NCI-H2107 treated with DMSO at 0.1 percent for 48 hours (cell line): ENCODE data around the gene TSPAN4.

ENCODE experiments used
- DNase-seq: peaks from one replicate; lab custom pipeline; 2025; ENCODE audit not compliant: unreplicated experiment; lab: John Stamatoyannopoulos, UW

TSPAN4 gene

DNA sequence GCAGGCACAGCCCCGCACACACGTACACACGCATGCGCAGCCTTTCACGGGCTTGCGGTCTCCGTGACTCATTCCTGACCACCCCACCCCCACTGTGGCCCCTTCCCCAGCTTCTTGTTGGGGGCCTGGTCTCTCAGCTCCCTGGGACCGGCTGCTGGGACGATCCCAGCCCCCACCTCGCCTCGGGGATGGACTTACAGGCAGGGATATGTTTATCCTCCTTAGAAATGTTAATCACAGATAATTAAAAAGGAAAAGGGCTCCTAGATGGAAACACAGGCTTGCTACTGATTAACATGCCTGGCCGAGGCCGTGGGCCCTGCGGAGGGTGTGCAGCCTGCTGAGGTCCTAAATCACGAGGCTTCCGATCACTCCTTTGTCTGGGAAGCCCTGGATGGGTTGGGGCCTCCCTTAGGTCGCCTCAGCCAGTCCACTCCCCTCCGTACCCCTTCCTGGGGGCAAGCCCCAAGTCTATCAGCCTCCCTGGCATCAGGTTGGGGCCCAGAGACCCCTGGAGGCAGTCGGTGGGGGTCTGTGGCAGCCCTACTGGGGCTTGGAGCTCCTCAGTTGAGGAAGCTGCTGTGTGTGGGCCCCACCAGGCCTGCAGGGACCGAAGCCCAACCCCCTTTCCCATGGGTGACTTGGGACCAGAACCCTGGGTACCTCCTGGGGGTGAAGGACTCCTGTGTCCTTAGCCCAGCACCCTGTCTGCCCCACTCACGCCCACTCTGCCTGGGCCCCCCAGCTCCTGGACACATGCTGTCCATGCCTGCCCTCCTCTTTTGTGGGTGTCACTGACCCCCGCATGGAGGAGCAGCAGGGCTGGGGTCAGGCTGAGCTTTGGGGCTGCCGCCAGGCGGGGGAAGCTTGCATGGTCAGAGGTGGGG is 20.6 kb downstream of the TSPAN4 start:
- DNase-seq = no peak

- no peak for DNase-seq
Measured at GRCh38 chr11:863910-864827, 21.5 kb downstream of the TSPAN4 start.

DNA sequence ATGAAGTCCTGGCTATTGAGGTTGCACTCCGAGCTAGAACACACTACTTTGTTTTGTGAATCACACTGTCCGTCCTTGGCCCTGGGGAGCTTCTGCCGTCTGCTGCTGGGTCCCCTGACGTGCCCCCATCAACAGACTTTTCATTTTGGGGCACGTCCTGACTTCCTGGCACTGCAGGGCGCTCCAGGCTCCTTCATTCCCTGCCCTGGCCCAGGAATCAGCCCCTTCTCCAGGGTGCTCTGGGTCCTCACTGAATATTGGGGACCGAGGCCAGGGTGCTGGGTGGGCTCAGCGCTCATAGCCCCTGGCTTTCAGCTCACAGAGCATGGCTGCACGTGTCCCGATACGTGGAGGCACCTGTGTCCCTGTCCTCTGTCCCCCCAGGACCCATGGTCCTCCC is 22.2 kb downstream of the TSPAN4 start:
- DNase-seq = no peak

- DNase-seq = no peak
Measured at GRCh38 chr11:865462-866430, 23.1 kb downstream of the TSPAN4 start.

DNA sequence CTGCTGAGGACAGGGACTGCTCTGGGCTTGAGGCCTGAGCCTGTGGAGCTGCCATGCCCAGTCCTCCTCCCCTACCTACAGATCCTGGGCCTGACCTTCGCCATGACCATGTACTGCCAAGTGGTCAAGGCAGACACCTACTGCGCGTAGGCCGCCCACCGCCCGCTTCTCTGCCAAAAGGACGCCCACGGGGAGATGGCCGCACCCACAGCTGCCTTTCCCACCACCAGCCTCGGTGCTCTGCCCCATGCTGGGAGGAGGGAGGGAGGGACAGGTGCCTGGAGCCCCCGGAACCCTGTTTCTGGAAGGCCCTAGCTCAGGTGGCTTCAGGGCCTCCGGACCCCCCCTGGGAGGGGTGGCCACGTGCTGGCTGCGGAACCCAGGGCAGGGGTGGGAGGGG is 23.8 kb downstream of the TSPAN4 start:
- DNase-seq = no peak

GRCh38 chr11:867856-868358 is 25.3 kb downstream of the TSPAN4 start:
- no peak for DNase-seq

GRCh38 chr11:868394-868793 is 25.7 kb downstream of the TSPAN4 start:
- DNase-seq = no peak

DNA sequence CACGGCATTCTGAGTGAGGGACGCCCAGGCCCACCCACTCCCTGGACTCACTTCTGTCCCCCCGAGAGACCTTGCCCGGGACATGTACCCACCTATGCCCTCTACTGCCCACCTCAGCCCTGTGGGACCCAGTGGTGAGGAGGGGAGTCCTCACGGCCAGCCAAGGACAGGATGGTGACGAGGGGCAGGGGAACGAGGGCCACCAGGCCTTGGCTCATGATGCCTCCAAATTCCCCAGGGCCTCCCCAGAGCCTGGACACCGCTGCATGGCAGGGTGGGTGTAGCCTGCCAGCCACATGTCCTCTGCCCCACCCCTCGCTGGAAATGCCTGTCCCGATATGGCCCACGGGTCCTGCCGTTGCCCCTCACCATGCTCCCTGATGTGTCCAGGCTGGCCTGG is 26.1 kb downstream of the TSPAN4 start:
- no peak for DNase-seq

DNA sequence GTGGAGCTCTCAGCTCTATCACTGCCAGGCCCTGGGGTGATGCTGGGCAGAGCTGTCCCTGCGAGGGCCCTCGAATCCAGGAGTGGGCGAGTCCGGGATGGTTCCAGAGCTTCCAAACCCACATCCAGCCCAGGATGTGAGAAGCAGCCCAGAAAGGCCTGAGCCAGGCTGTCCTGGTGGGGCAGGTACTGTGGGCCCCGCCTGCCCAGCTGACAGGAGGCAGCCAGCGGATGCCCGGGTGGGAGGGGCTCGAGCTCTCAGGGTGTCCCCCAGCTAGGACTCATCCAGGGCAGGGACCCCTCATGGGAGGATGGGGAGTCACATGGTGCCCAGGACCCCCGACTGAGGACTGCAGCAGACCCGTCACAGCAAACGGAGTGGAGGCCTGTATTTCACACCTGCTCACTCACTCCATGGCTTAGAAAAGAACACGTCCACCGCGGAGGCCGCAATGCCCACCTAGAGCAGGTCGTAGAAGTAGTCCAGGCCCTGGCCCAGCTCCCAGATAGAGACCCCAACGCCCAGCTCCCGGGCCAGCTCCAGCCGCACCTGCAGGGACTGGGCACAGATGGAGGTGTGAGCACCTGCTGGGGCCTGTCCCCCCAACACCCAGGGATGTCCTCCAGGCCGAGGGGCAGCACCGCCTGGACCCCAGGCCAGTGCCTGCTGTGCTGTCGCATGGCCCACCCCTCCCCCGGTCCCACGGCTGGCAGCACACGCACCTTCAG is 26.9 kb downstream of the TSPAN4 start:
- no peak for DNase-seq

DNA sequence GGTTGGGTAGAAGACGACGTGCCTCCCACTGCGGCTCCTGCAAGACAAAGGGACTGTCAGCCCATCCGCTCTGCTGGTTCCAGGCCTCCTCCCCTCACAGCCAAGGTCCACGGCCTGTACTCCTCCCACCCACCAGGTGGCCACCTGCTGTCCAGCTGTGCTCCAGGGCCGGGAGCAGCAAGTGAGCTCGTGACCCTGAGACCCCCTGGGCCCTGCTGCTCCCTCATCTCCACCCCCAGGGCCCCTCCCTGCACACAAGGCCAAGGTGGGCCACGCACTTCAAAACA is 27.4 kb downstream of the TSPAN4 start:
- no peak for DNase-seq

- DNase-seq = no peak
Measured at GRCh38 chr11:870418-870817, 27.8 kb downstream of the TSPAN4 start.

DNA sequence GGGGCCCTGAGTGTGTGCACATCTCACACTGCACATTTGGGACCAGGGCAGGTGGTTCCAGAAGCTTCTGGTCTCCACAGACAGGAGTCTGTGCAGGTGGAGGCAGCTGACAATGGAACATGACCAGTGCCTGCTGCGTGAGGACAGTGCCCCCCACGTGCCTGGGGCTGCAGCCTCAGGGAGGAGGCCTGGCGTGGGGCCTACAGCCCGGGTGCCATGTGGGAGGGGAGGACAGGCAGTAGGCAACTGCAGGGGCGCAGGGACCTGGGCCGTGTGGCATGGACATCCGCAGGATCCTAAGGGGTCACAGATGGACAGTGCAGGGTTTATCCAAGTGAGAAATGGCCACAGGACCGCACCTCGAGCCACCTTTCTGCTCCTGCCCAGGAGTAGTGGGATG is 28.8 kb downstream of the TSPAN4 start:
- no peak for DNase-seq

DNA sequence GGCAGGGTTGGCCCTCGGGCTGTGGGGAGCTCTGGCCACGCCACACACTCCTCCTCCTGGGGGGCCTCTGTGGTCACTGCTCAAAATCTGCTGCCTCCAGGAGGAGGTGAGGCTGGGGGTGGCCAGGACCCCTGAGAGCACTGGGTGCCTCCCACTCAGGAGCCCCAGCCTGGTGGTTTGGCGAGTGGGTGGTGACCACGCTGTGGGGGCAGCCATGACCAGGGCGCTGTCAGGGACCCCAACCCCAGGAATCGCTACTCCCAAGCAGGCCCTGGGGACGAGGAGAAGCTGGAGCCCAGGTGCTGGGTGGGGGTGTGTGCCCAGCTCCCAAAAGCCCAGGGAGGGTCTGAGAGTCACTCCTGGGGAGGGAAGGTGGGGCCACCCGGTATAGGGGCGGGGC is 30.1 kb downstream of the TSPAN4 start:
- DNase-seq = no peak

- DNase-seq = no peak
Measured at GRCh38 chr11:873706-874105, 31.1 kb downstream of the TSPAN4 start.

- no peak for DNase-seq
Measured at GRCh38 chr11:875203-875602, 32.6 kb downstream of the TSPAN4 start.

DNA sequence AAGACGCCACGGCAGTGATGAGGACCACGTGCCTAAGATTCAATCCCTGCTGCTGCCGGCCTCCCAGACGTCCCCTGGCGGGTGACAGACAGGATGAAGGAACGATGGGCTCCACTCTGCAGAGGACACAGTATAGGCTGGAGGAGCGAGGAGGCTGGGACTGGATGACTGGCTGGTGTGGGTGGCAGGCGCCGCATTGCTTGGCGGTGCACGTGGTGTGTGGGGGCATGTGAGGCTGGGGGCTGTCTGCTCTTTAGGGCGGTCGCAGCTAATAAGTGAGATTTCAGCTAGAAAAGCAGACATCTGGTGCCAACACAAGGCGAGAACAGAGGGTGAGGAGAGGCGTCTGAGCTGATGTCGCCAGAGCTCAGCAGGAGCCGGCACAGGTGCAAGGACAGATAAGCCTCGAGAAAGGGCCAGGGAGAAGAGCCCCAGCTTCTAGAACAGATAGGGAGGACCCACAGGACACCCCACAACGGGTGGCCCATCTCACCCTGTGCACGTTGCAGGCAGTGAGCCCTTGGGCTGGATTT is 33.2 kb downstream of the TSPAN4 start:
- no peak for DNase-seq

- no peak for DNase-seq
Measured at GRCh38 chr11:876545-876944, 33.9 kb downstream of the TSPAN4 start.

- no peak for DNase-seq
Measured at GRCh38 chr11:877565-877964, 34.9 kb downstream of the TSPAN4 start.

- no peak for DNase-seq
Measured at GRCh38 chr11:880447-880846, 37.8 kb downstream of the TSPAN4 start.

DNA sequence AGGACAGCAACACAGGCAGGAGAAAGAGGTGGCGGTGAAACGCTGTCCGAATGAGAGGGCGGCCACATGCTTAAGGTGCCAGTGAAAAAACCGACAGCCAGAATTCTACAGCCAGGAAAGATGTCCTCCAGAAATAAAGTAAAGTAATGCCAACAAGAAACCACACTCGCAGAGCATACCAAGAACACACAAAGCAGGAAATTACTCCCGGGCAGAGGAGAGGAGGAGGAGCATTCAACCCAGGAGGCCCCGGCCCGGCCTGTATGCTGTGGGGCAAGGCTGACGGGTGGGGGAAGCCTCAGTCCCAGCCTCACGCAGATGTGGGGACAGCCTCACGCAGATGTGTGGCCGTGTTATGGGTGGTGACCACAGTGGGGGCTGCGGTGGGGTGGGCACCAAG is 39.9 kb downstream of the TSPAN4 start:
- no peak for DNase-seq
